HG03575 (cell line): ENCODE data around the gene VEPH1.

Experiments used
- ATAC-seq: cut with Tn5 transposase; IDR thresholded peaks from one replicate; pipeline ENCODE4 v1.9.1; 2021; ENCODE audit not compliant: unreplicated experiment, insufficient number of reproducible peaks, low FRiP score; ENCODE audit errors: extremely low read depth

VEPH1 gene

GRCh38 chr3:157294953-157295352, 208.3 kb downstream of the VEPH1 start:
- ATAC-seq = no peak

GRCh38 chr3:157294491-157294890, 208.7 kb downstream of the VEPH1 start:
- ATAC-seq = no peak

- ATAC-seq = no peak
These were observed 212.4 kb downstream of the VEPH1 start for GRCh38 chr3:157290766-157291165.

GRCh38 chr3:157285966-157286365, 217.2 kb downstream of the VEPH1 start:
- ATAC-seq = no peak

- ATAC-seq = no peak
These were observed 218.1 kb downstream of the VEPH1 start for GRCh38 chr3:157285141-157285540.

- no peak for ATAC-seq
These were observed 218.5 kb downstream of the VEPH1 start for GRCh38 chr3:157284688-157285087.

- ATAC-seq = no peak
These were observed 220.7 kb downstream of the VEPH1 start for GRCh38 chr3:157282261-157283191.

- no peak for ATAC-seq
These were observed 222.4 kb downstream of the VEPH1 start for GRCh38 chr3:157280786-157281185.

GRCh38 chr3:157280354-157280753, 222.9 kb downstream of the VEPH1 start:
- no peak for ATAC-seq

- no peak for ATAC-seq
These were observed 224.0 kb downstream of the VEPH1 start for GRCh38 chr3:157279237-157279636.

- no peak for ATAC-seq
These were observed 226.4 kb downstream of the VEPH1 start for GRCh38 chr3:157276801-157277200.

GRCh38 chr3:157275832-157276231, 227.4 kb downstream of the VEPH1 start:
- no peak for ATAC-seq

GRCh38 chr3:157274644-157275137, 228.5 kb downstream of the VEPH1 start:
- ATAC-seq = no peak

GRCh38 chr3:157271283-157271882, 231.8 kb downstream of the VEPH1 start:
- no peak for ATAC-seq

GRCh38 chr3:157268026-157268425, 235.2 kb downstream of the VEPH1 start:
- no peak for ATAC-seq

GRCh38 chr3:157265931-157266330, 237.3 kb downstream of the VEPH1 start:
- ATAC-seq = no peak

GRCh38 chr3:157263027-157263426, 240.2 kb downstream of the VEPH1 start:
- ATAC-seq = no peak

- ATAC-seq = no peak
These were observed 242.2 kb downstream of the VEPH1 start for GRCh38 chr3:157261000-157261399.

- ATAC-seq = no peak
These were observed 243.4 kb downstream of the VEPH1 start for GRCh38 chr3:157259825-157260224.

- ATAC-seq = no peak
These were observed 246.1 kb downstream of the VEPH1 start for GRCh38 chr3:157257101-157257500.
